Endodermal cell (in vitro differentiated cells): ENCODE measurements around the gene GDF2. TPM values are rescaled to one million over a fixed set of nuclear protein-coding genes. Genes with fewer than 3 reads are reported as not detected.

Experiments used
- DNase-seq: peaks from one replicate; pipeline ENCODE4 v3.0.0-alpha.2; 2017
- H3K27ac ChIP-seq: 2 replicates; pipeline ENCODE4 v1.5.1; 2013; ENCODE audit warnings: mild to moderate bottlenecking, low read depth, low read length, moderate library complexity
- H3K27me3 ChIP-seq: 2 replicates; pipeline ENCODE4 v1.6.1; 2013; ENCODE audit warnings: mild to moderate bottlenecking, low read length, moderate library complexity; ENCODE audit not compliant: insufficient read depth, control insufficient read depth, poor library complexity, severe bottlenecking
- H3K36me3 ChIP-seq: 2 replicates; pipeline ENCODE4 v1.7.0; 2013; ENCODE audit warnings: mild to moderate bottlenecking, low read length, moderate library complexity; ENCODE audit not compliant: control insufficient read depth, insufficient read depth
- H3K4me1 ChIP-seq: one replicate; pipeline ENCODE4 v1.7.0; 2013; ENCODE audit warnings: low read length; ENCODE audit not compliant: control insufficient read depth, insufficient read depth
- H3K4me3 ChIP-seq: 2 replicates; pipeline ENCODE4 v1.5.1; 2013; ENCODE audit warnings: mild to moderate bottlenecking, low read length, moderate library complexity
- H3K9ac ChIP-seq: 2 replicates; pipeline ENCODE4 v1.6.1; 2013; ENCODE audit warnings: mild to moderate bottlenecking, low read length, moderate library complexity; ENCODE audit not compliant: poor library complexity, severe bottlenecking; ENCODE audit errors: extremely low read depth
- H3K9me3 ChIP-seq: 2 replicates; pipeline ENCODE4 v1.6.1; 2013; ENCODE audit warnings: mild to moderate bottlenecking, low read length, moderate library complexity; ENCODE audit not compliant: control insufficient read depth
- H3K27ac Mint-ChIP-seq: 2 replicates; pipeline ENCODE4 v1.8.0; 2020; ENCODE audit warnings: mixed read lengths
- H3K27me3 Mint-ChIP-seq: 2 replicates; pipeline ENCODE4 v1.8.0; 2021; ENCODE audit warnings: mild to moderate bottlenecking, mixed read lengths; ENCODE audit not compliant: insufficient read depth
- H3K36me3 Mint-ChIP-seq: 2 replicates; pipeline ENCODE4 v1.8.0; 2020; ENCODE audit warnings: low read depth, mixed read lengths
- H3K4me1 Mint-ChIP-seq: 2 replicates; pipeline ENCODE4 v1.8.0; 2020; ENCODE audit warnings: mixed read lengths
- H3K4me3 Mint-ChIP-seq: 2 replicates; pipeline ENCODE4 v1.8.0; 2020; ENCODE audit warnings: mild to moderate bottlenecking, moderate library complexity, mixed read lengths
- H3K9me3 Mint-ChIP-seq: 2 replicates; pipeline ENCODE4 v1.8.0; 2020; ENCODE audit warnings: mild to moderate bottlenecking, mixed read lengths
- CTCF ChIP-seq: fragments of 200-600 bp; sonication (generic); conservative IDR thresholded peaks from 2 replicates; pipeline ENCODE4 v1.5.0; 2021; ENCODE audit warnings: antibody characterized with exemption, mild to moderate bottlenecking
- WGBS, 2 experiments: methylation state at CpG; one replicate each; pipeline versions ENCODE4 v1.1.5 to v1.1.7; 2013; ENCODE audit warnings: missing lambda C conversion rate in 2 of 2, mixed read lengths in 1 of 2; ENCODE audit not compliant: insufficient coverage in 1 of 2, insufficient read length in 1 of 2; 5-methylcytosine and 5-hydroxymethylcytosine counted together
- total RNA-seq, 2 donors: library from RNA; stranded (reverse); fragmentation: NEBNext Ultra II Directional in 1 of 2; extraction: Animal tissue kit (Norgen Biotek cat#: 25700) in 1 of 2; gene quantifications; 2 replicates in 1 of 2; 3 replicates in 1 of 2; pipeline ENCODE4 v1.2.1, GENCODE V29; 2021

Gene GDF2
- total RNA-seq, 2 donors from 2014 or later: not detected

GRCh38 chr10:47351899-47352815 lies 29.9 kb downstream of the GDF2 start:
- Histone ChIP-seq H3K27me3 (no peaks in the 10 kb centered on the region), H3K4me1 (no peaks in the 10 kb centered on the region), H3K27ac (no peak overlapping the region), H3K4me3 (no peak overlapping the region), H3K36me3 (no peaks in the 10 kb centered on the region), H3K9me3 (no peaks in the 10 kb centered on the region), H3K9ac (no peak overlapping the region)
- no peaks in the 10 kb centered on the region for H3K4me1 Mint-ChIP-seq
- no peak overlapping the region for H3K27ac Mint-ChIP-seq
- H3K9me3 Mint-ChIP-seq: no peaks in the 10 kb centered on the region
- no peak overlapping the region for H3K4me3 Mint-ChIP-seq
- 85% methylated on average over 5 to 14 of the region's 14 CpGs for WGBS, 2 experiments
- DNase-seq: peak; percentile 61
- no peak for TF ChIP-seq CTCF
- H3K27me3 Mint-ChIP-seq: no peaks in the 10 kb centered on the region
- no peaks in the 10 kb centered on the region for H3K36me3 Mint-ChIP-seq

- Histone ChIP-seq H3K4me1 (no peaks in the 10 kb centered on the region), H3K36me3 (no peaks in the 10 kb centered on the region)
- no peaks in the 10 kb centered on the region for H3K9me3 Mint-ChIP-seq
Observed at GRCh38 chr10:47353351-47353750, 31.1 kb downstream of the GDF2 start.

GRCh38 chr10:47354165-47354564 lies 31.9 kb downstream of the GDF2 start:
- 78 to 84% methylated on average over 3 to 4 of the region's 4 CpGs for WGBS, 2 experiments
- no peaks in the 10 kb centered on the region for H3K36me3 Mint-ChIP-seq
- H3K27ac Mint-ChIP-seq: no peak overlapping the region
- DNase-seq: no peak
- H3K4me1 Mint-ChIP-seq: no peaks in the 10 kb centered on the region
- peak; percentile 59 for TF ChIP-seq CTCF
- no peaks in the 10 kb centered on the region for H3K9me3 Mint-ChIP-seq
- Histone ChIP-seq H3K9ac (no peak overlapping the region), H3K4me1 (no peaks in the 10 kb centered on the region), H3K9me3 (no peaks in the 10 kb centered on the region), H3K27ac (no peak overlapping the region), H3K4me3 (no peak overlapping the region), H3K36me3 (no peaks in the 10 kb centered on the region), H3K27me3 (no peaks in the 10 kb centered on the region)
- no peak overlapping the region for H3K4me3 Mint-ChIP-seq
- no peaks in the 10 kb centered on the region for H3K27me3 Mint-ChIP-seq

More at GRCh38 chr10:47353351-47353750, 31.1 kb downstream of the GDF2 start:
- Histone ChIP-seq H3K27ac (no peak overlapping the region), H3K9me3 (no peaks in the 10 kb centered on the region), H3K9ac (no peak overlapping the region), H3K27me3 (no peaks in the 10 kb centered on the region), H3K4me3 (no peak overlapping the region)
- Mint-ChIP-seq H3K4me3 (no peak overlapping the region), H3K27ac (no peak overlapping the region), H3K27me3 (no peaks in the 10 kb centered on the region), H3K36me3 (no peaks in the 10 kb centered on the region), H3K4me1 (no peaks in the 10 kb centered on the region)
- DNase-seq: no peak
- no peak for TF ChIP-seq CTCF
- WGBS, 2 experiments: 88 to 94% methylated on average over 4 to 6 of the region's 6 CpGs
